ENCODE measurements around the gene BRPF3. TPM values are rescaled to one million over a fixed set of nuclear protein-coding genes. Genes with fewer than 3 reads are reported as not detected.
A peak's percentile ranks its signal among the peaks of the same experiment; 100 is the strongest.

BRPF3 gene
- total and polyA plus RNA-seq, 9 of the 15 experiments (the other 6 are each of a cell fraction or from before 2014, with no cell fraction given): 2.2 to 19.3 (median 8.0) TPM

GRCh38 chr6:36267731-36268477, 71.4 kb downstream of the BRPF3 start (continued):
- TF ChIP-seq MAZ (CRISPR knock-in tag; conservative IDR thresholded peaks at IDR 0.05 in 1 of 2, IDR thresholded peaks at IDR 0.05 in 1 of 2): peak in 1 of 2 experiments; percentile 22; a peak in 1 of 4 replicates
- TF ChIP-seq MTA3 (IDR thresholded peaks at IDR 0.05; ENCODE audit: borderline replicate concordance): no peak
- peak; percentile 34 to 62; a peak in 2 of 4 replicates for TF ChIP-seq KDM1A (IDR thresholded peaks at IDR 0.05)
- no peak for TF ChIP-seq PURB (CRISPR knock-in tag; IDR thresholded peaks at IDR 0.05; ENCODE audit: low read depth)
- TF ChIP-seq BDP1 (IDR thresholded peaks at IDR 0.05; ENCODE audit: insufficient read depth, insufficient read length): no peak
- no peak for TF ChIP-seq ETS2 (tag; IDR thresholded peaks at IDR 0.05; ENCODE audit: borderline replicate concordance, poor library complexity, severe bottlenecking)
- TF ChIP-seq SMARCA5 (IDR thresholded peaks at IDR 0.05): peak; percentile 65; the same call in 1 of the 2 replicates
- TF ChIP-seq FOXA3 (CRISPR knock-in tag; conservative IDR thresholded peaks at IDR 0.05 in 1 of 2, IDR thresholded peaks at IDR 0.05 in 1 of 2): 0 out of 4 replicates have a peak, but pooled peaks of 1 of the 2 experiments have one; percentile 18

- intact Hi-C loops (cut with micrococcal nuclease) (no loop called here), in situ Hi-C loops (cut with MboI) (no loop called here)
These were observed 72.1 kb downstream of the BRPF3 start for GRCh38 chr6:36268478-36269275.

More at GRCh38 chr6:36268478-36269275, 72.1 kb downstream of the BRPF3 start:
- Histone ChIP-seq H3K4me3 (no peak overlapping the region), H3K36me3 (ENCODE audit: control insufficient read depth, insufficient read depth, low read length) (no peaks in the 10 kb centered on the region), H3K9me3 (replicated peaks; ENCODE audit: control insufficient read depth, insufficient read depth, low read depth, low read length) (no peaks in the 10 kb centered on the region), H3K79me2 (ENCODE audit: control insufficient read depth, insufficient read depth, low read length) (no peaks in the 10 kb centered on the region), H3K27ac (ENCODE audit: extremely low read depth, low read depth, low read length) (no peak overlapping the region), H3K4me1 (replicated peaks in 1 of 2; ENCODE audit: control insufficient read depth in 2 of 2, insufficient read depth in 2 of 2, low read length in 2 of 2) (peaks cover 6 to 25% of the 10 kb centered on the region in 2 experiments; a peak in 4 of 5 replicates), H3K9me1 (ENCODE audit: control insufficient read depth, insufficient read depth, low read length) (no peaks in the 10 kb centered on the region), H4K20me1 (replicated peaks; ENCODE audit: control insufficient read depth, insufficient read depth, low read length) (no peaks in the 10 kb centered on the region), H2AFZ (ENCODE audit: low read depth, low read length) (no peak overlapping the region), H3K9ac (ENCODE audit: insufficient read depth in 1 of 2, low read depth in 2 of 2, low read length in 2 of 2) (no peak overlapping the region), H3K27me3 (ENCODE audit: control insufficient read depth in 2 of 2, insufficient read depth in 2 of 2, low read length in 2 of 2) (peaks cover 39 to 59% of the 10 kb centered on the region in 2 experiments), H3K4me2 (ENCODE audit: insufficient read depth, low read length) (no peak overlapping the region)
- peak in 1 of 3 experiments; percentile 32 for TF ChIP-seq YY1 (IDR thresholded peaks at IDR 0.05; ENCODE audit: borderline replicate concordance in 1 of 3, control insufficient read depth in 1 of 3, extremely low read depth in 1 of 3, insufficient read depth in 3 of 3, insufficient read length in 1 of 3, insufficient replicate concordance in 2 of 3, low read depth in 1 of 3, low read length in 2 of 3)
- TF ChIP-seq ZNF324 (CRISPR knock-in tag; IDR thresholded peaks at IDR 0.05): no peak
- no peak for TF ChIP-seq TCF15 (CRISPR knock-in tag; IDR thresholded peaks at IDR 0.05)
- TF ChIP-seq ZNF766 (CRISPR knock-in tag; conservative IDR thresholded peaks at IDR 0.05): no peak
- no TSS peak for BruUV-seq (replicated peaks)
- ATAC-seq: peak; percentile 69; the same call in 2 of the 3 replicates
- 12% methylated on average over 12 of the region's 12 CpGs for WGBS (ENCODE audit: insufficient coverage, low coverage, missing lambda C conversion rate)
- peak in 2 of 4 experiments; percentile 54 to 59 for DNase-seq (ENCODE audit: extremely low read depth in 1 of 4, low spot score in 3 of 4)
- ChIA-PET CTCF (ENCODE audit: low intra/inter-chr PET ratio) (interaction anchor here (0.5 kb wide), 1 partner anchor 399 kb away, joined by 7 read pairs; no protein-coding TSS in a partner anchor), POLR2A (interaction anchor here (1.0 kb wide), 1 partner anchor 16 kb away, joined by 4 read pairs; no protein-coding TSS in a partner anchor)
- no peak for FAIRE-seq
